Choroid plexus epithelial cell (primary cell): ENCODE measurements around the gene RAC3.

Experiments used
- DNase-seq: peaks from one replicate; pipeline ENCODE4 v3.0.0-alpha.2; 2010; ENCODE audit warnings: low read depth
- H3K4me3 ChIP-seq: 2 replicates; pipeline ENCODE4 v1.5.1; 2011; ENCODE audit warnings: low read depth, mild to moderate bottlenecking, control low read depth, low read length, moderate library complexity
- TF ChIP-seq, protein P1 (sequence below): conservative IDR thresholded peaks from 2 replicates; pipeline ENCODE4 v1.5.1; 2011; ENCODE audit warnings: low read depth, mild to moderate bottlenecking, control low read depth, inconsistent platforms, low read length, moderate library complexity

Gene RAC3

DNA sequence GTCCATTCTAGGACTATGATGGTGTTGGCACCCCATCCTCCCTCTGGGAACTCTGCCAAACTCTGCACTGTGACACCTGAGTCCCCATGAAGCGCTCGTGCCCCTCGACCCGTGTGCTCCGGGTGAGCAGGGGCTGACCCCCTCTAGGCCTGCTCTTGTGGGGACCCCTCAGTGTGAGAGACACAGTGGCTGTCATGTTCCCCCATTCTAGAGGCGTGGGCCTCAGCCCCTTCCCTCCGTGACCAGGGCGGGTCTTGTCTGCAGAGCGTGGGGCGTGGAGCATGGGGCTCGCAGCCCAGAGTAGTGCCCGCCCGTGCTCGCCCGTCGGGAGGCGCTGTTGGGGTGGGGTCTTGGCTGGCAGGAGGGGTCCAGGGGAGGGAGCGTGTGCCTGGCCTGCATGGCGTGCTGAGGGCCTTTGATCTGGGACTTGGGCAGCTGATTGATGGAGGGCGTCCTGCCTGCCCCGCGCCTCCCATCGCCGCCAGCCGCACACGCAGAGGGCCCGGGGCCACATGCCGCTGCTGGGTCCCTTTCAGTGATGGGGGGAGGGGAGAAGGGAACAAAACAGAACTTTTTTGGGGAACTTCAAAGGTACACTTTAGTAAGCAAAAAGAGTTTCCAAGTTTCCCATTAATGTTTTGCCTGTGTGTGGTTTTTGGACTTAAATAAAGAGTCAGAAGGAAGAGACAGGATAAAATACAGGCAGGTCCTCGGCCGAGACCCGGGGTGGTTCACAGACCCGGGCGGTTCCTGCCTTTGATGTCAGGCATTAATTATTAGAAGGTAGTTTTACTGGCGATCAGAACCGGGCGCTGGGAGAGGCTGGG lies 31.3 kb upstream of the RAC3 start:
- TF ChIP-seq, protein P1, sequence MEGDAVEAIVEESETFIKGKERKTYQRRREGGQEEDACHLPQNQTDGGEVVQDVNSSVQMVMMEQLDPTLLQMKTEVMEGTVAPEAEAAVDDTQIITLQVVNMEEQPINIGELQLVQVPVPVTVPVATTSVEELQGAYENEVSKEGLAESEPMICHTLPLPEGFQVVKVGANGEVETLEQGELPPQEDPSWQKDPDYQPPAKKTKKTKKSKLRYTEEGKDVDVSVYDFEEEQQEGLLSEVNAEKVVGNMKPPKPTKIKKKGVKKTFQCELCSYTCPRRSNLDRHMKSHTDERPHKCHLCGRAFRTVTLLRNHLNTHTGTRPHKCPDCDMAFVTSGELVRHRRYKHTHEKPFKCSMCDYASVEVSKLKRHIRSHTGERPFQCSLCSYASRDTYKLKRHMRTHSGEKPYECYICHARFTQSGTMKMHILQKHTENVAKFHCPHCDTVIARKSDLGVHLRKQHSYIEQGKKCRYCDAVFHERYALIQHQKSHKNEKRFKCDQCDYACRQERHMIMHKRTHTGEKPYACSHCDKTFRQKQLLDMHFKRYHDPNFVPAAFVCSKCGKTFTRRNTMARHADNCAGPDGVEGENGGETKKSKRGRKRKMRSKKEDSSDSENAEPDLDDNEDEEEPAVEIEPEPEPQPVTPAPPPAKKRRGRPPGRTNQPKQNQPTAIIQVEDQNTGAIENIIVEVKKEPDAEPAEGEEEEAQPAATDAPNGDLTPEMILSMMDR: no peak
- H3K4me3 ChIP-seq: no peak overlapping the region

DNA sequence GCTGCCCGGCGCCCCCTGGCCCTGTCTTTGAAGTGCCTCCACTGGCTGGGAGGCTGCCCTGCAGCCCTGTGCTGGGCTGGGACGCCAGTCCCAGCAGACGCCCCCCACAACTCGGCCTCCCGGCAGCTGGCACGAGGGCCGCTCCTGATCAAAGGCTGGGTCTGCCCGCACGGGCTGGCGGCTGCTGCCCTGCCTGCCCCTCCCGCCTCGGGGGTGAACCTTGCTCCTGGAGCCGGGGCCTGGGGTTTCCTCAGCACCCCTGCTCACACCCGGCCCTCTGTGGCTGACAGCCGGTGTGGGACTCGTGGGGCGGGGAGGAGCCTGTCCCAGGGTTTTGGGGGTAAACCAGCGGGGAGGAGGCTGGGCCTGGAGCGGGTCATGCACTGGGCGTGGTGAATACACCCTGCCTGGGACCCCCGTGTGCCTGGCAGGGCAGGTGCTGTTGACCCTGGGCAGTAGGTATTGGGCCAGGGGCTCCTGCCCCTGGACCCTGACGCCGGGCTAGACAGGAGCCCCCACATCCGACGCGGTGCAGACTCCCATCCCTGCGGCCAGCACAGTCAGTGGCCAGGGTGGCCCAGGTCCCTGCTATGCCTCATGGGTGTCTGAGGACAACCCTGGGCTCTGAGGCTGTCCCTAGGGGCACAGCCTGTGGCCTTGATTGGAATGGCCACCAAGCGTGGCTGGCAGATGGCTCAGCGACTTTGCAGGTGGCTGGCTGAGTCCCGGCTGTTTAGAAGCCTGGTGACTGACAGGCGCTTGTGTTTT lies 30.5 kb upstream of the RAC3 start:
- no peak overlapping the region for H3K4me3 ChIP-seq
- no peak for DNase-seq
- TF ChIP-seq, protein P1: no peak

More for the DNA sequence above, 31.3 kb upstream of the RAC3 start:
- no peak for DNase-seq

- H3K4me3 ChIP-seq: no peak overlapping the region
- no peak for DNase-seq
- TF ChIP-seq, protein P1: no peak
Observed at GRCh38 chr17:82001571-82002056, 29.9 kb upstream of the RAC3 start.

DNA sequence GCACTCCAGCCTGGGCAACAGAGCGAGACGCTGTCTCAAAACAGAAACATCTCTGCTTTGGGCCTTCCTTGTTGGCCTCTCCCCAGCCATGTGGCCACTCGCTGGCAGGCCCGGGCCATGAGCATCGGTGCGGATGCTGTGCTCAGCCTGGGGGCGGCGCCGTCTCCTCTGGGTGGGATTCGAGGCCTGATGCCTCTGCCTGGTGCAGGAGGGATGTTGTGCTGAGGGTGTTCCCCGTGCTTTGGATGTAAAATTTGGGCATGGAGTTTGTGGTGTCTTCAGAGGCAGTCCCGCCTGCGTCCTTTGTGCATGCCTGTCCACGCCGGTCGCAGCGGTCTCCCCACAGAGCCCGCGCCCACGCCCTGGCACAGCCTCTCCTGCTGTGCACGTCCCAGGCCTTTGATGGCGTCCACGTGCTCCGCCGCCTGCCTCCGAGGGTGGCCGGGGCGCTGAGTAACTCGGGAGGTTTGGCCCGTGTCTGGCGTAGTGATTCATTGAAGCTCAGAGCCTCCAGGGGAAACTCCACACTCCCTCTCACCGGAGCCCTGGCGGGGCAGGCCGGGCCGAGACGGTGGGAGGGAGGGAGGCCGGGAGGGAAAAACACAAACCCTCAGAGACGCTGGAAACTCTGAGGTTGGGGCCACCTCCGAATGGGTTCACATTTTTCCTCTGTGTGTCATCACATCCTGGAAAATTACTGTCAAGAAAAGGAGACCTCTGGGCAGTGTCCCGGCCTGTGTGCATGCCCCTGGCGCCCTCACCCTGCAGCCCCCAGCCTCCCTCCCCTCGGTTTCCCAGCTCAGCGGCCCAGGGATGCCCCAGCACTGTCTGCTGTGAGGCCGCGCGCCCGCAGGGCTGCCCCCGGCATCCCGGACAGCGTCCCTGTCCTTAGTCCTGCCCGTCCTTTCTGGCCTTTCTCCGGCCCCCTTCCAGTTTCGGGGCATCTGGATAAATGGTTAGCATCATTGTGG lies 27.8 kb upstream of the RAC3 start:
- no peak overlapping the region for H3K4me3 ChIP-seq
- TF ChIP-seq, protein P1: no peak
- DNase-seq: peak; percentile 93

DNA sequence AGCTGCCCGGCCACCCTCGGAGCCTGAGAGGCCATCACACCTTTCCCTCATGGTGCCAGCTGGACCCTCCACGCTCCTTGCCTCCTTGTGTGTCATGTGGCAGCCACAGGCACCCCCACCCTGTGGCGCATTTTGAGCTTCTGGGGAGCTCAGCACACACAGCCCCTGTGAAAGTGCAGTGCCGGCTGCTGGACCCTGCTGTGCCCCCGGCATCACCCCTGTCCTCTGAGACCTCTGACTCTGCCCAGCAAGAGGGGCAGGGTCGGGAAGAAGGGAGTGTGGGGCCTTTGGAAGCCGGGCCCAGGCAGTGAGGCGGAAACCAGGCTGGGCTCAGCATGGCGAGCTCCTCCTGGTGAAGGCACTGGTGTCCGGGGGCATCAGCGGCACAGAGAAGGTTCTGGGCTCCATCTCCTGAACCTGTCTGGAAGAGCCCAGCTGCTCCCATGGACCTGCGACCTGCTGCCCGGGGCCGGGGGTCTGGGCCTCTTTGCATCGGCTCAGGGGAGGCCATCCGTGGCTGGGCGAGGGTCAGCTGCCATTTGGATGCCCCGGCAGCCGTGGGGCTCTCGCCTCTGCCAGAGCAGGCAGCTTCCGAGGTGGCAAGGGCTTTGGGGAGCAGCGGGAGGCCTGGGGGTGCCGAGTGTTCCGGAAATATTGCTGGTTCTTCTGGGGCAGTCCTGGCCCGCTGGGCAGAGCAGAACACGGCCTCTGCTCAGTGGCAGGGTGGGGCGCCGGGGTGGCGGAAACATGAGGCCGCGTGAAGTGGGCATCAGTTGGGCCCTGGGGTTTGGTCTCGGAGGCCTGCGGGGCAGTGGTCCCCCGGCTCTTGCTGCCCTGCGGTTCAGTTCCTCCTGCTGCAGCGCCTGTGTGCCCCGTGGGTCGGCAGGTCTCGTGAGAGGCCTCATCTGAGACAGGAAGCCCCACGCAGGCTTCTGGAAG lies 26.7 kb upstream of the RAC3 start:
- TF ChIP-seq, protein P1: no peak
- DNase-seq: no peak
- no peak overlapping the region for H3K4me3 ChIP-seq
